IMR-90 (cell line): ENCODE measurements around the gene SLC29A1. TPM values are rescaled to one million over a fixed set of nuclear protein-coding genes. Genes with fewer than 3 reads are reported as not detected.

Experiments used
- ATAC-seq: fragments of 200-7000 bp; cut with Tn5 transposase; 2 replicates; pipeline ENCODE4 v1.9.1; 2020; ENCODE audit warnings: low read depth, mild to moderate bottlenecking, moderate library complexity
- BruUV-seq: library from RNA; stranded (reverse); fragments of 400-500 nt; replicated peaks from 2 replicates; lab custom pipeline; 2021; lab: Mats Ljungman, UMichigan
- CTCF ChIA-PET: fragments of 300-600 bp; formaldehyde crosslinking; extraction: SDS; loops from one replicate; lab custom pipeline; 2021; ENCODE audit warnings: antibody characterized with exemption; lab: Yijun Ruan, JAX
- POLR2A ChIA-PET: fragments of 300-600 bp; sonication (Branson Sonifier 250); formaldehyde crosslinking; loops from one replicate; lab custom pipeline; 2022; ENCODE audit warnings: antibody characterized with exemption; ENCODE audit not compliant: unreplicated experiment; lab: Charles Lee
- DNase-seq: peaks from one replicate; pipeline ENCODE4 v3.0.0; 2013
- H2AFZ ChIP-seq: replicated peaks from 2 replicates; pipeline ENCODE3; 2013; ENCODE audit warnings: low read length, mild to moderate bottlenecking; ENCODE audit not compliant: poor library complexity
- H2AK5ac ChIP-seq: 2 replicates; pipeline ENCODE4 v1.6.1; 2013; ENCODE audit warnings: low read depth, low read length, inconsistent platforms
- H2AK9ac ChIP-seq: replicated peaks from 2 replicates; pipeline ENCODE3; 2013; ENCODE audit warnings: mild to moderate bottlenecking, low read depth, low read length, moderate library complexity; ENCODE audit not compliant: poor library complexity
- H2BK120ac ChIP-seq: 2 replicates; pipeline ENCODE4 v1.6.1; 2013; ENCODE audit warnings: low read depth, low read length, inconsistent platforms
- H2BK15ac ChIP-seq: 3 replicates; pipeline ENCODE4 v1.6.1; 2013; ENCODE audit warnings: low read depth, low read length, inconsistent platforms
- H2BK20ac ChIP-seq: 2 replicates; pipeline ENCODE4 v1.6.1; 2013; ENCODE audit warnings: low read depth, mild to moderate bottlenecking, inconsistent platforms, low read length, moderate library complexity
- H2BK5ac ChIP-seq: 2 replicates; pipeline ENCODE4 v1.6.1; 2013; ENCODE audit warnings: mild to moderate bottlenecking, low read depth, low read length, inconsistent platforms; ENCODE audit not compliant: poor library complexity, severe bottlenecking
- H3K14ac ChIP-seq: replicated peaks from 2 replicates; pipeline ENCODE4 v1.6.1; 2013; ENCODE audit warnings: low read depth, low read length, inconsistent platforms
- H3K18ac ChIP-seq: 2 replicates; pipeline ENCODE4 v1.6.1; 2013; ENCODE audit warnings: low read depth, low read length, control low read depth
- H3K23ac ChIP-seq: 2 replicates; pipeline ENCODE4 v1.6.1; 2013; ENCODE audit warnings: low read depth, low read length, inconsistent platforms
- H3K27ac ChIP-seq: 2 replicates; pipeline ENCODE4 v1.5.1; 2013; ENCODE audit warnings: mild to moderate bottlenecking, control low read depth, low read length; ENCODE audit not compliant: insufficient read depth
- H3K27me3 ChIP-seq: 2 replicates; pipeline ENCODE4 v1.6.1; 2013; ENCODE audit warnings: low read length; ENCODE audit not compliant: control insufficient read depth, insufficient read depth
- H3K36me3 ChIP-seq: 2 replicates; pipeline ENCODE4 v1.6.1; 2013; ENCODE audit warnings: low read length, mixed read lengths; ENCODE audit not compliant: control insufficient read depth, insufficient read depth
- H3K4ac ChIP-seq: 2 replicates; pipeline ENCODE4 v1.6.1; 2013; ENCODE audit warnings: low read depth, low read length, inconsistent platforms
- H3K4me1 ChIP-seq: 2 replicates; pipeline ENCODE4 v1.6.1; 2013; ENCODE audit warnings: low read length, mixed read lengths; ENCODE audit not compliant: control insufficient read depth, insufficient read depth
- H3K4me2 ChIP-seq: 2 replicates; pipeline ENCODE4 v1.6.1; 2013; ENCODE audit warnings: low read depth, mild to moderate bottlenecking, control low read depth, low read length, moderate library complexity
- H3K4me3 ChIP-seq: 2 replicates; pipeline ENCODE4 v1.5.1; 2013; ENCODE audit warnings: low read depth, mild to moderate bottlenecking, control low read depth, low read length, moderate library complexity; ENCODE audit not compliant: insufficient read depth
- H3K56ac ChIP-seq: 2 replicates; pipeline ENCODE4 v1.6.1; 2013; ENCODE audit warnings: low read length, inconsistent platforms; ENCODE audit not compliant: insufficient read depth; ENCODE audit errors: extremely low read depth
- H3K79me1 ChIP-seq, 2 experiments: 2 replicates each; pipeline ENCODE4 v1.6.1; 2013; ENCODE audit warnings: low read length in 2 of 2, inconsistent platforms in 1 of 2, low read depth in 1 of 2
- H3K9ac ChIP-seq: 2 replicates; pipeline ENCODE4 v1.6.1; 2013; ENCODE audit warnings: low read depth, low read length, control low read depth
- H3K9me1 ChIP-seq: 2 replicates; pipeline ENCODE4 v1.6.1; 2013; ENCODE audit warnings: low read length, inconsistent platforms; ENCODE audit not compliant: insufficient read depth
- H3K9me3 ChIP-seq: 2 replicates; pipeline ENCODE4 v1.6.1; 2013; ENCODE audit warnings: low read length; ENCODE audit not compliant: control insufficient read depth, insufficient read depth
- H4K20me1 ChIP-seq: 2 replicates; pipeline ENCODE4 v1.6.1; 2013; ENCODE audit warnings: low read length, inconsistent platforms; ENCODE audit not compliant: insufficient read depth
- H4K5ac ChIP-seq: 2 replicates; pipeline ENCODE4 v1.6.1; 2013; ENCODE audit warnings: mild to moderate bottlenecking, low read depth, low read length, control low read depth
- H4K8ac ChIP-seq, 2 experiments: 2 replicates each; pipeline ENCODE4 v1.6.1; 2013; ENCODE audit warnings: low read depth in 2 of 2, low read length in 2 of 2, control low read depth in 1 of 2, inconsistent platforms in 1 of 2
- H4K91ac ChIP-seq: 2 replicates; pipeline ENCODE4 v1.6.1; 2013; ENCODE audit warnings: low read depth, low read length, inconsistent platforms; ENCODE audit not compliant: insufficient read depth
- MAFK ChIP-seq: IDR thresholded peaks from 2 replicates; pipeline ENCODE4 v1.6.1; 2012; ENCODE audit warnings: low read depth, low read length, improper control_type of control experiment
- MXI1 ChIP-seq: IDR thresholded peaks from 2 replicates; pipeline ENCODE4 v1.6.1; 2012; ENCODE audit warnings: low read depth, mild to moderate bottlenecking, low read length, moderate library complexity, borderline replicate concordance
- RFX5 ChIP-seq: IDR thresholded peaks from 2 replicates; pipeline ENCODE4 v1.8.0; 2012; ENCODE audit warnings: low read depth, mild to moderate bottlenecking, low read length, moderate library complexity
- WGBS, 2 experiments: methylation state at CpG; one replicate each; pipeline versions ENCODE4 v1.1.5 to v1.1.7; 2013; ENCODE audit warnings: missing lambda C conversion rate in 2 of 2; ENCODE audit not compliant: insufficient read length in 1 of 2; ENCODE audit errors: extremely low coverage in 2 of 2; 5-methylcytosine and 5-hydroxymethylcytosine counted together
- dilution Hi-C: fragments of 300-500 bp; cut with HindIII; formaldehyde crosslinking; loops from one replicate; pipeline ENCODE4 v1.14.3; 2018; ENCODE audit warnings: low sequenced_read_pairs; ENCODE audit not compliant: unreplicated experiment
- in situ Hi-C: fragments of 300-500 bp; cut with MboI; formaldehyde crosslinking; loops from 3 replicates; pipeline ENCODE4 v1.14.3; 2019; ENCODE audit warnings: low sequenced_read_pairs, inconsistent platforms, mixed read lengths
- intact Hi-C: fragments of 100-400 bp; cut with micrococcal nuclease; formaldehyde crosslinking; loops from 2 replicates; pipeline ENCODE4 v1.10.0; 2022
- polyA plus RNA-seq, 3 experiments: library from polyadenylated mRNA; depleted of rRNA; stranded (reverse); fragments of >200 nt; gene quantifications; 2 replicates each; pipeline ENCODE4 v1.2.3, GENCODE V29; 2012; ENCODE audit warnings: low replicate concordance in 1 of 3
- total RNA-seq: library from RNA; depleted of rRNA; stranded (reverse); fragments of >200 nt; gene quantifications from 2 replicates; pipeline ENCODE4 v1.2.3, GENCODE V29; 2012
- TF ChIP-seq, protein P1 (sequence below): fragments of 150-350 bp; IDR thresholded peaks from 2 replicates; pipeline ENCODE4 v1.6.1; 2017; ENCODE audit warnings: mild to moderate bottlenecking, antibody characterized with exemption, low read length, low read depth

Gene SLC29A1
- total and polyA plus RNA-seq, 2 of the 4 experiments (the other 2 are of a cell fraction): 4.1 to 22.1 TPM

DNA sequence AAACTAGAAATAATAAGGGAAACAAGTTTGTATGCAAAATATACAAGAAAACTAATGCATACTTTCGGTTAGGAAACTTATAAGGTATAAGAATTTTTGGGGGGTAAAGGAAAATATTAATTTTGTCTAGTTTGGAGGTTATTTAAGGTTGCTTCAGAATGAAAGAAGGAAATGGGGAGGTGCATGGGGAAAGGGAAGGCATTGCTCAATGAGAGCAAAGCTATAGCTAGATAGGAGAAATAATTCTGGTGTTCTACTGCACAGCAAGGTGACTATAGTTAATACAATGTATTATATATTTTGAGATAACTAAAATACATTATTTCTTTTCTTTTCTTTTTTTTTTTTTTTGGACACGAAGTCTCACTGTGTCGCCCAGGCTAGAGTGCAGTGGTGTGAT is 12.1 kb upstream of the SLC29A1 start:
- ChIA-PET POLR2A (no interaction called here), CTCF (no interaction called here)
- BruUV-seq: no TSS peak
- dilution Hi-C loops (no loop called here), in situ Hi-C loops (no loop called here), intact Hi-C loops (no loop called here)
- Histone ChIP-seq H3K79me1 (no peaks in the 10 kb centered on the region), H4K5ac (no peak overlapping the region), H3K4me2 (no peak overlapping the region), H3K9me3 (no peaks in the 10 kb centered on the region), H2BK15ac (no peak overlapping the region), H3K9me1 (no peaks in the 10 kb centered on the region), H3K18ac (no peak overlapping the region), H3K56ac (no peak overlapping the region), H4K91ac (no peak overlapping the region), H3K27ac (no peak overlapping the region), H3K4me3 (no peak overlapping the region), H3K4ac (no peak overlapping the region), H3K36me3 (no peaks in the 10 kb centered on the region), H3K14ac (no peak overlapping the region), H3K4me1 (no peaks in the 10 kb centered on the region), H3K23ac (no peak overlapping the region), H3K27me3 (peaks cover 24% of the 10 kb centered on the region), H4K20me1 (no peaks in the 10 kb centered on the region), H2BK120ac (no peak overlapping the region), H4K8ac (no peak overlapping the region), H2AFZ (no peak overlapping the region), H2BK20ac (no peak overlapping the region), H2BK5ac (no peak overlapping the region), H3K9ac (no peak overlapping the region), H2AK5ac (no peak overlapping the region), H2AK9ac (no peak overlapping the region)
- no peak for ATAC-seq
- no peak for DNase-seq
- TF ChIP-seq, protein P1, sequence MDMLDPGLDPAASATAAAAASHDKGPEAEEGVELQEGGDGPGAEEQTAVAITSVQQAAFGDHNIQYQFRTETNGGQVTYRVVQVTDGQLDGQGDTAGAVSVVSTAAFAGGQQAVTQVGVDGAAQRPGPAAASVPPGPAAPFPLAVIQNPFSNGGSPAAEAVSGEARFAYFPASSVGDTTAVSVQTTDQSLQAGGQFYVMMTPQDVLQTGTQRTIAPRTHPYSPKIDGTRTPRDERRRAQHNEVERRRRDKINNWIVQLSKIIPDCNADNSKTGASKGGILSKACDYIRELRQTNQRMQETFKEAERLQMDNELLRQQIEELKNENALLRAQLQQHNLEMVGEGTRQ: no peak
- no peak for TF ChIP-seq RFX5
- TF ChIP-seq MXI1: no peak
- TF ChIP-seq MAFK: no peak
- 100% methylated on average over 1 of the region's 3 CpGs; no CpG with 5 or more reads in 1 of the 2 experiments for WGBS, 2 experiments
